Neutrophil (primary cell): Measurements from ENCODE around the gene MPV17L.
"Not testable (repeated sequence)": the region's sequence is repeated elsewhere in the genome, so short reads cannot be mapped to it uniquely, and the experiment has no call there.

ENCODE experiments used
- H3K27ac ChIP-seq: fragments of 200-600 bp; sonication (generic); 2 replicates; pipeline ENCODE4 v1.5.1; 2016; ENCODE audit warnings: mild to moderate bottlenecking, moderate library complexity
- H3K27me3 ChIP-seq: fragments of 200-600 bp; sonication (generic); 2 replicates; pipeline ENCODE4 v1.6.0; 2016; ENCODE audit warnings: mild to moderate bottlenecking
- H3K36me3 ChIP-seq: fragments of 200-600 bp; sonication (generic); 2 replicates; pipeline ENCODE4 v1.5.1; 2017
- H3K4me1 ChIP-seq, 2 experiments: fragments of 200-600 bp in 1 of 2; sonication (generic) in 1 of 2; 1 replicate in 1 of 2; 2 replicates in 1 of 2; pipeline versions ENCODE4 v1.5.1 to v1.6.1; 2013 to 2016; ENCODE audit warnings: low read depth in 1 of 2, low read length in 1 of 2, mild to moderate bottlenecking in 1 of 2, moderate library complexity in 1 of 2; ENCODE audit not compliant: control insufficient read depth in 1 of 2, insufficient read depth in 1 of 2
- H3K4me3 ChIP-seq, 2 experiments: fragments of 200-600 bp in 1 of 2; sonication (generic) in 1 of 2; 1 replicate in 1 of 2; 2 replicates in 1 of 2; pipeline ENCODE4 v1.5.1; 2013 to 2016; ENCODE audit warnings: low read depth in 1 of 2, low read length in 1 of 2, mild to moderate bottlenecking in 1 of 2, moderate library complexity in 1 of 2
- H3K9me3 ChIP-seq: fragments of 200-600 bp; sonication (generic); 2 replicates; pipeline ENCODE4 v1.5.1; 2016

The MPV17L gene

GRCh38 chr16:15395631-15396508 lies at the start of gene MPV17L:
TSS of gene MPV17L (plus strand) at chr16:15395754. CDS start at chr16:15395898, 144 bp downstream.
- H3K4me1 ChIP-seq, H3K9me3 ChIP-seq, H3K36me3 ChIP-seq, H3K4me3 ChIP-seq, H3K27ac ChIP-seq: not testable (repeated sequence)
- H3K27me3 ChIP-seq = peaks cover 36% of the 10 kb centered on the region

DNA sequence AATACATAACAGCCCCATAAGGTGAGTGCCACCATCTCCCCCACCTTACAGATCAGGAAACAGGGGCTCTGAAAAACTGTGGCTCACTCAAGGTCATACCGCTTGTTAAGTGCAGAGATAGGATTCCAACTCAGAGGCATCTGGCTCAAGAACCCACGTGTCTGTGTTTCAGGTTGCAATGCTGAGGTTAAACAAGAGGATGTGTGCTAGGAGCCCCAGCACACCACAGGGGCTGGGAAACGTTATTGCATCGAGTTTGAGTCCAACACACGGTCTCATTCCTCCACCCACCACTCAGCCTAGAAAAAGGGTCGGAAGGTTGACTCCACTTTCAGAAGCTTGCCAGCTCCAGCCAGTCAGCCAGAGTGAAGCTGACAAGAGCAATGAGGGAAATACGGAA lies 46.8 kb upstream of the MPV17L start:
- not testable (repeated sequence) for H3K9me3 ChIP-seq, H3K4me1 ChIP-seq, H3K27me3 ChIP-seq, H3K36me3 ChIP-seq, H3K4me3 ChIP-seq, H3K27ac ChIP-seq

DNA sequence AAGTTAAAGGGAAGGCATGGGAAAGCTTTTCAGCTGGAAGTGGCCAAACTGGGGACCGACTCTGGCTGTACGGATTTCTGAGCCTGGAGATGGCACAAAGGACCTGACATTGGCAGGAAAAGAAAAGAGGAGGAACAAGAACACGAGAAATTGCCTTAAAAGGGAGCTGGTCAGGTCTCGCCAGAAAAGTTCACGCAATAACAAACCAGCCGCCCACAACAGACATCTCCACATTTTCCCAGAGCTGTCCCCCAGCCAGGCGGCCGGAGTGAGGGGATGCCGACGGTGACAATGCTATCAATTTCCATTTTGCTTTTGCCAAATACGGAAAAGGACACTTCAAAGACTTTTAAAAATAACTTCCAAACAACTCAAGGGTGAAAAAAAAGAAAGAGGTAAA lies 44.3 kb upstream of the MPV17L start:
- H3K4me3 ChIP-seq, H3K27ac ChIP-seq, H3K27me3 ChIP-seq, H3K9me3 ChIP-seq, H3K4me1 ChIP-seq, H3K36me3 ChIP-seq: not testable (repeated sequence)

- H3K27ac ChIP-seq = not testable (repeated sequence)
Observed at GRCh38 chr16:15351745-15352144, 43.8 kb upstream of the MPV17L start.

GRCh38 chr16:15352852-15353251 lies 42.7 kb upstream of the MPV17L start:
- not testable (repeated sequence) for H3K27ac ChIP-seq, H3K36me3 ChIP-seq, H3K9me3 ChIP-seq, H3K27me3 ChIP-seq, H3K4me1 ChIP-seq, H3K4me3 ChIP-seq

More at GRCh38 chr16:15351745-15352144, 43.8 kb upstream of the MPV17L start:
- H3K9me3 ChIP-seq, H3K4me1 ChIP-seq, H3K4me3 ChIP-seq, H3K27me3 ChIP-seq, H3K36me3 ChIP-seq: not testable (repeated sequence)

- H3K4me3 ChIP-seq, H3K9me3 ChIP-seq, H3K27ac ChIP-seq, H3K4me1 ChIP-seq, H3K36me3 ChIP-seq, H3K27me3 ChIP-seq: not testable (repeated sequence)
Observed at GRCh38 chr16:15354846-15355245, 40.7 kb upstream of the MPV17L start.

DNA sequence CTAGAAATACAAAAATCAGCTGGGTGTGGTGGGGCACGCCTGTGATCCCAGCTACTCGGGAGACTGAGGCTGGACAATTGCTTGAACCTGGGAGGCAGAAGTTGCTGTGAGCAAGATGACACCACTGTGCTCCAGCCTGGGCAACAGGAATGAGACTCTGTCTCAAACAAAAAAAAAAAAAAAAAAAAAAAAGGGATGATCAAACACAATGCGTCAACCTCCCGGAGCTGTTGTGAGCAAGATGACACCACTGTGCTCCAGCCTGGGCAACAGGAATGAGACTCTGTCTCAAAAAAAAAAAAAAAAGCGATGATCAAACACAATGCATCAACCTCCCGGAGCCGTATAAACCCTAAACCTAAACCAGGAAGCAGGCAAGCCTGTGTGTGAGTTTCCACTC lies 38.1 kb upstream of the MPV17L start:
- H3K9me3 ChIP-seq, H3K36me3 ChIP-seq, H3K27ac ChIP-seq, H3K27me3 ChIP-seq, H3K4me3 ChIP-seq, H3K4me1 ChIP-seq: not testable (repeated sequence)

DNA sequence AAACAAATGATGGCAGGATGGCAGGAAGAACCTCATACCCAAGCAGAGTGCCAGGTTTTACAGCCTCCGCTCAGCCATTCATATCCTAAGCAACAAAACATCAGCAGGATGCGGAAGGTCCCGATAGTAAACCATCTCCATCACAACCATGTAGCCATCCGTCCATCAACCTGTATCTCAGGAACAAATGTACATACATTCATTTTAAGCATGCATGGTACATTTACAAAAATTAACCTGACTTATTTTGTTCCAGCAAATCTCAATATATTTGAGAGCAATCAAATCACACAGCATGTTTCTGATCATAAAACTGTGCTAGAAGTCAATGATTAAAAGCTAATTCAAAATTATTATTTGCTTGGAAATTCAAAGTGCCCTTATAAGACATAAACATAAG lies 17.4 kb upstream of the MPV17L start, which contains the start of gene NPIPA5:
Gene NPIPA5 (minus strand): TSS at position 101 of the 400 bp plus-strand sequence. CDS start 0 bp downstream, at position 101.
- H3K4me1 ChIP-seq, H3K27me3 ChIP-seq, H3K9me3 ChIP-seq, H3K36me3 ChIP-seq, H3K4me3 ChIP-seq, H3K27ac ChIP-seq: not testable (repeated sequence)

DNA sequence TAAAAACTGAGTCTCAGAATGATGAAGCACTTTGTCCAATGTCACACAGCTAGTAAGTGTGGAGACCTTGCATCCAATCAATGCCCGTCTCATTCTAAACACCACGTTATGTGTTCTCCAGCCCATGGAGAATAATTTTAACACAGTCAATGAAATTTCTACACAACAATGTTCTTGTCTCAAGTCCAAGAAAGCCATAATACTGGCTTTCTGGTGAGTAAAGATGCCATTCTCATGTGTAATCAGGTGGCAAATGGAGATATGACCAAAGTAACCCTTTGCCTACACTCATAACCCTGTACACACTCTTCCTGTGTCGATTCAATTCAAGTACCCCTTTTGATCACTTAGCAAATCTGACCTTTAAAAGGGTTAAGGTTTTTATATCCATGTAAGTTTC lies 12.7 kb upstream of the MPV17L start:
- H3K27ac ChIP-seq, H3K27me3 ChIP-seq, H3K4me3 ChIP-seq, H3K9me3 ChIP-seq, H3K36me3 ChIP-seq, H3K4me1 ChIP-seq: not testable (repeated sequence)

DNA sequence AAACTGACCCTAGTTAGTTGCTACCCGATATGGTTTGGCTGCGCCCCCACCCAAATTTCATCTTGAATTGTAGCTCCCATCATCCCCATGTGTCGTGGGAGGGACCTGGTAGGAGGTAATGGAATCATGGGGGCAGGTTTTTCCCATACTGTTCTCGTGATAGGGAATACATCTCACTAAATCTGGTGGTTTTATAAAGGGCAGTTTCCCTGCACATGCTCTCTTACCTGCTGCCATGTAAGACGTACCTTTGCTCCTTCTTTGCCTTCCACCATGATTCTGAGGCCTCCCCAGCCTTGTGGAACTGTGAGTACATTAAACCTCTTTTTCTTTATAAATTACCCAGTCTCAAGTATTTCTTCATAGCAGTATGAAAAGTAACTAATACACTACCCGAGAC lies 7.5 kb upstream of the MPV17L start:
- H3K4me1 ChIP-seq, H3K36me3 ChIP-seq, H3K27me3 ChIP-seq, H3K27ac ChIP-seq, H3K4me3 ChIP-seq, H3K9me3 ChIP-seq: not testable (repeated sequence)

GRCh38 chr16:15389916-15390315 lies 5.6 kb upstream of the MPV17L start:
- H3K4me1 ChIP-seq, H3K27ac ChIP-seq, H3K36me3 ChIP-seq, H3K9me3 ChIP-seq, H3K27me3 ChIP-seq, H3K4me3 ChIP-seq: not testable (repeated sequence)

- H3K4me3 ChIP-seq, H3K4me1 ChIP-seq, H3K9me3 ChIP-seq, H3K36me3 ChIP-seq, H3K27ac ChIP-seq: not testable (repeated sequence)
- peaks cover 36% of the 10 kb centered on the region for H3K27me3 ChIP-seq
Observed at GRCh38 chr16:15393025-15393424, 2.5 kb upstream of the MPV17L start.

DNA sequence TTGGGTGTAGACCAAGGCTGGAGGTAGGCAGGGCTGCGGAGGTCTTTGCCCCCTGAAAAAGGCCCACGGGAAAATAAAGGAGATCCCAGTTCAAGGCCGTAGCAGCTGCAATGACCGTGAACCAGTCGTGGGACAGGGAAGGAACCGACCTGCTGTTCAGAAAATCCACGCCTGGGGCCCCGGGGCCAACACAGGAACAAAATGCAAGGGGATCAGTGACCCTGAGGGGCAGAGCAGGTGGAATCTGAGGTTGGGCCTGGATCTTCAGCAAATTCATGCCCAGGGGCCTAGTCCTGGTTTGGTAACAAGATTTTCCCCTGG lies 915 bp downstream of the MPV17L start:
- peaks cover 36% of the 10 kb centered on the region for H3K27me3 ChIP-seq
- not testable (repeated sequence) for H3K9me3 ChIP-seq, H3K4me3 ChIP-seq

More for the DNA sequence above, 915 bp downstream of the MPV17L start:
- H3K4me1 ChIP-seq, H3K27ac ChIP-seq, H3K36me3 ChIP-seq: not testable (repeated sequence)
